Endothelial cell of umbilical vein (primary cell): Measurements from ENCODE around the gene POLE2. TPM values are rescaled to one million over a fixed set of nuclear protein-coding genes. Genes with fewer than 3 reads are reported as not detected.

ENCODE experiments used
- BruUV-seq: library from RNA; stranded (reverse); fragments of 400-500 nt; replicated peaks from 2 replicates; lab custom pipeline; 2021; lab: Mats Ljungman, UMichigan
- CTCF ChIA-PET: fragments of 300-600, 350-600 bp; sonication (Branson Sonifier 250); formaldehyde crosslinking; loops from one replicate; lab custom pipeline; 2021; ENCODE audit warnings: antibody characterized with exemption, inconsistent platforms; lab: Charles Lee
- POLR2A ChIA-PET: fragments of 300-600, 350-600 bp; sonication (Branson Sonifier 250); formaldehyde crosslinking; loops from one replicate; lab custom pipeline; 2021; ENCODE audit warnings: antibody characterized with exemption, inconsistent platforms; lab: Charles Lee
- DNase-seq: peaks from one replicate; pipeline ENCODE4 v3.0.0-alpha.2; 2011; ENCODE audit warnings: low read depth, low spot score
- FAIRE-seq: peaks from 2 replicates; lab custom pipeline; 2011; peaks lifted over from hg19 to GRCh38; lab: Jason Lieb, UNC
- H2AFZ ChIP-seq: 2 replicates; pipeline ENCODE4 v1.6.0; 2012; ENCODE audit warnings: low read depth, low read length, control low read depth, inconsistent platforms
- H3K27ac ChIP-seq: 2 replicates; pipeline ENCODE4 v1.5.1; 2011; ENCODE audit warnings: low read depth, mild to moderate bottlenecking, control low read depth, low read length, moderate library complexity; ENCODE audit not compliant: insufficient read depth
- H3K27me3 ChIP-seq, 2 experiments: 2 replicates each; pipeline versions ENCODE4 v1.6.0 to v1.6.1; 2011; ENCODE audit warnings: low read length in 2 of 2, mixed read lengths in 1 of 2; ENCODE audit not compliant: control insufficient read depth in 2 of 2, insufficient read depth in 2 of 2
- H3K36me3 ChIP-seq, 2 experiments: 2 replicates in 1 of 2; 3 replicates in 1 of 2; pipeline ENCODE4 v1.5.1; 2011; ENCODE audit warnings: low read length in 2 of 2, mild to moderate bottlenecking in 1 of 2, moderate library complexity in 1 of 2; ENCODE audit not compliant: control insufficient read depth in 2 of 2, insufficient read depth in 2 of 2; ENCODE audit errors: extremely low read depth in 1 of 2
- H3K4me1 ChIP-seq: 3 replicates; pipeline ENCODE4 v1.5.1; 2011; ENCODE audit warnings: mild to moderate bottlenecking, low read length; ENCODE audit not compliant: control insufficient read depth, insufficient read depth; ENCODE audit errors: extremely low read depth
- H3K4me2 ChIP-seq: 2 replicates; pipeline ENCODE4 v1.6.1; 2011; ENCODE audit warnings: low read length, control low read depth, mixed read lengths; ENCODE audit not compliant: insufficient read depth
- H3K4me3 ChIP-seq, 3 experiments: fragments of 200-600 bp in 1 of 3; sonication (generic), shearing (Covaris generic) in 1 of 3; replicated peaks in 1 of 3; 2 replicates each; pipeline ENCODE4 v1.5.1; 2011 to 2016; ENCODE audit warnings: control low read depth in 3 of 3, low read length in 3 of 3, mild to moderate bottlenecking in 2 of 3, inconsistent platforms in 1 of 3, low read depth in 1 of 3, moderate library complexity in 1 of 3; ENCODE audit not compliant: insufficient read depth in 1 of 3
- H3K79me2 ChIP-seq: 2 replicates; pipeline ENCODE4 v1.6.0; 2012; ENCODE audit warnings: low read length, inconsistent platforms; ENCODE audit not compliant: control insufficient read depth, insufficient read depth
- H3K9ac ChIP-seq: replicated peaks from 2 replicates; pipeline ENCODE3; 2011; ENCODE audit warnings: low read length, control low read depth; ENCODE audit not compliant: insufficient read depth; ENCODE audit errors: extremely low read depth
- H3K9me1 ChIP-seq: replicated peaks from 3 replicates; pipeline ENCODE4 v1.6.0; 2011; ENCODE audit warnings: mild to moderate bottlenecking, low read length; ENCODE audit not compliant: control insufficient read depth, insufficient read depth; ENCODE audit errors: extremely low read depth
- H3K9me3 ChIP-seq: replicated peaks from 2 replicates; pipeline ENCODE4 v1.5.1; 2012; ENCODE audit warnings: low read length, inconsistent platforms; ENCODE audit not compliant: control insufficient read depth, insufficient read depth
- H4K20me1 ChIP-seq: replicated peaks from 2 replicates; pipeline ENCODE3; 2011; ENCODE audit warnings: mild to moderate bottlenecking, low read length; ENCODE audit not compliant: control insufficient read depth, insufficient read depth; ENCODE audit errors: extremely low read depth
- EZH2 ChIP-seq: IDR thresholded peaks from 2 replicates; pipeline ENCODE4 v1.6.1; 2012; ENCODE audit warnings: borderline replicate concordance, low read depth, mild to moderate bottlenecking, moderate library complexity, low read length, inconsistent platforms; ENCODE audit not compliant: severe bottlenecking
- FOS ChIP-seq: IDR thresholded peaks from 2 replicates; pipeline ENCODE4 v1.6.1; 2011; ENCODE audit warnings: mild to moderate bottlenecking, low read length, moderate library complexity, borderline replicate concordance; ENCODE audit not compliant: insufficient read depth
- GATA2 ChIP-seq: IDR thresholded peaks from 2 replicates; pipeline ENCODE4 v1.7.0; 2011; ENCODE audit warnings: low read depth, mild to moderate bottlenecking, moderate library complexity, mixed read lengths, low read length; ENCODE audit not compliant: insufficient read length, insufficient read depth
- JUN ChIP-seq: IDR thresholded peaks from 2 replicates; pipeline ENCODE4 v1.6.1; 2011; ENCODE audit warnings: borderline replicate concordance, low read depth; ENCODE audit not compliant: insufficient read length, insufficient read depth
- MYC ChIP-seq: IDR thresholded peaks from one replicate; pipeline ENCODE4 v1.6.1; 2011; ENCODE audit warnings: mild to moderate bottlenecking, low read depth, low read length
- POLR2A ChIP-seq: IDR thresholded peaks from 2 replicates; pipeline ENCODE4 v1.6.1; 2012; ENCODE audit warnings: low read depth, mild to moderate bottlenecking, control low read depth, low read length
- POLR2AphosphoS5 ChIP-seq: IDR thresholded peaks from 2 replicates; pipeline ENCODE4 v1.6.1; 2012; ENCODE audit warnings: low read depth, mild to moderate bottlenecking, control low read depth, low read length, moderate library complexity; ENCODE audit not compliant: insufficient read depth
- dilution Hi-C: fragments of 300-500 bp; cut with MboI; formaldehyde crosslinking; loops from one replicate; pipeline ENCODE4 v1.15.0; 2019; ENCODE audit warnings: low sequenced_read_pairs; ENCODE audit not compliant: extremely low pct_ligation_motif_present
- intact Hi-C: fragments of 100-400 bp; cut with micrococcal nuclease; formaldehyde crosslinking; loops from one replicate; pipeline ENCODE4 v1.10.0; 2022
- polyA plus RNA-seq, 4 experiments: library from polyadenylated mRNA; depleted of rRNA in 3 of 4; stranded (reverse) in 3 of 4; unstranded in 1 of 4; fragments of >200 nt; gene quantifications; 2 replicates each; pipeline versions ENCODE4 v1.2.1 to v1.2.3, GENCODE V29; 2011 to 2012; ENCODE audit warnings: missing spikeins in 1 of 4
- total RNA-seq: library from RNA; stranded (reverse); gene quantifications from 2 replicates; pipeline ENCODE4 v1.2.3, GENCODE V29; 2021
- TF ChIP-seq, protein P1 (sequence below), 2 donors: IDR thresholded peaks; 1 replicate in 1 of 2; 2 replicates in 1 of 2; pipeline ENCODE4 v1.5.1; 2011; ENCODE audit warnings: low read length in 2 of 2, mild to moderate bottlenecking in 2 of 2, moderate library complexity in 2 of 2, control low read depth in 1 of 2, inconsistent platforms in 1 of 2, low read depth in 1 of 2; ENCODE audit not compliant: insufficient read depth in 1 of 2; ENCODE audit errors: extremely low read depth in 1 of 2

POLE2 gene
- total and polyA plus RNA-seq, 2 donors (not counting 3 experiments of a cell fraction or from before 2014, with no cell fraction given), result 12.5 to 16.4 TPM

DNA sequence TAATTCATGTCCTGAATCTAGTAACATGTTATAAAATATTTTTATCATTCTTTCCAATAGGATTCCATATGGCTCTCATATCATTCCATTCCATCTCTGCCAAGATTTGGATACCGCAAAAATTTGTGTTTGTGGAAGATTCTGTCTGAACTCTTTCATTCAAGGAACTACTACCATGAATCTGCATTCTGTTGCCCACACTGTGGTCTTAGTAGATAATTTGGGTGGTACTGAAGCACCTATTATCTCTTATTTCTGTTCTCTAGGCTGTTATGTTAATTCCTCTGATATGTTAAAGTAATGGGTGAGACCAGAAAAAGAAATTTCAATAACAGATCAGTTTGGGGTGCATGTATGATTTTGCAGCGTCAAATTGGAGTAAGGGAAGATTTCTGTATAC lies 73.8 kb downstream of the POLE2 start:
- BruUV-seq, result no TSS peak
- CTCF ChIA-PET, result no interaction called here
- no peaks in the 10 kb centered on the region for H3K27me3 ChIP-seq
- dilution Hi-C loops (no loop called here), intact Hi-C loops (no loop called here)
- TF ChIP-seq MYC, result no peak
- no peak for TF ChIP-seq POLR2AphosphoS5
- no peak for TF ChIP-seq FOS
- TF ChIP-seq EZH2, result no peak
- TF ChIP-seq POLR2A, result no peak
- TF ChIP-seq, protein P1, sequence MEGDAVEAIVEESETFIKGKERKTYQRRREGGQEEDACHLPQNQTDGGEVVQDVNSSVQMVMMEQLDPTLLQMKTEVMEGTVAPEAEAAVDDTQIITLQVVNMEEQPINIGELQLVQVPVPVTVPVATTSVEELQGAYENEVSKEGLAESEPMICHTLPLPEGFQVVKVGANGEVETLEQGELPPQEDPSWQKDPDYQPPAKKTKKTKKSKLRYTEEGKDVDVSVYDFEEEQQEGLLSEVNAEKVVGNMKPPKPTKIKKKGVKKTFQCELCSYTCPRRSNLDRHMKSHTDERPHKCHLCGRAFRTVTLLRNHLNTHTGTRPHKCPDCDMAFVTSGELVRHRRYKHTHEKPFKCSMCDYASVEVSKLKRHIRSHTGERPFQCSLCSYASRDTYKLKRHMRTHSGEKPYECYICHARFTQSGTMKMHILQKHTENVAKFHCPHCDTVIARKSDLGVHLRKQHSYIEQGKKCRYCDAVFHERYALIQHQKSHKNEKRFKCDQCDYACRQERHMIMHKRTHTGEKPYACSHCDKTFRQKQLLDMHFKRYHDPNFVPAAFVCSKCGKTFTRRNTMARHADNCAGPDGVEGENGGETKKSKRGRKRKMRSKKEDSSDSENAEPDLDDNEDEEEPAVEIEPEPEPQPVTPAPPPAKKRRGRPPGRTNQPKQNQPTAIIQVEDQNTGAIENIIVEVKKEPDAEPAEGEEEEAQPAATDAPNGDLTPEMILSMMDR (IDR thresholded peaks at IDR 0.05; ENCODE audit: extremely low read depth in 1 of 2, insufficient read depth in 1 of 2, low read depth in 1 of 2, low read length in 2 of 2), result no peak
- TF ChIP-seq GATA2, result no peak
- no peak for TF ChIP-seq JUN
- H3K36me3 ChIP-seq, result peaks cover 0 to 6% of the 10 kb centered on the region in 2 experiments
- no peak overlapping the region for H3K4me2 ChIP-seq
- DNase-seq (no peak), FAIRE-seq (no peak)
- POLR2A ChIA-PET, result no interaction called here
- H3K27ac ChIP-seq, result no peak overlapping the region
- H3K4me3 ChIP-seq, result no peak overlapping the region
- no peak overlapping the region for H3K9ac ChIP-seq
- peaks cover 36% of the 10 kb centered on the region for H3K79me2 ChIP-seq
- peaks cover 2% of the 10 kb centered on the region for H3K9me1 ChIP-seq
- no peak overlapping the region for H2AFZ ChIP-seq
- no peaks in the 10 kb centered on the region for H3K9me3 ChIP-seq
- H4K20me1 ChIP-seq, result no peaks in the 10 kb centered on the region
- peaks cover 4% of the 10 kb centered on the region for H3K4me1 ChIP-seq
